HepG2 (cell line): ENCODE results near the gene SUN5. TPM values are rescaled to one million over a fixed set of nuclear protein-coding genes. Genes with fewer than 3 reads are reported as not detected.

ENCODE experiments used
- ATAC-seq: fragments of 200-7000 bp; cut with Tn5 transposase; 3 replicates; pipeline ENCODE4 v1.9.1; 2020; ENCODE audit warnings: mild to moderate bottlenecking, moderate library complexity
- BruUV-seq: library from RNA; stranded (reverse); fragments of 400-500 nt; replicated peaks from 2 replicates; lab custom pipeline; 2021; lab: Mats Ljungman, UMichigan
- CTCF ChIA-PET: fragments of 300-600 bp; formaldehyde crosslinking; extraction: SDS; loops from one replicate; lab custom pipeline; 2021; ENCODE audit warnings: low total read pairs, inconsistent platforms, low intra/inter-chr PET ratio; lab: Yijun Ruan, JAX
- POLR2A ChIA-PET: fragments of 350-600 bp; sonication (Branson Sonifier 250); formaldehyde crosslinking; loops from one replicate; lab custom pipeline; 2020; ENCODE audit warnings: antibody characterized with exemption, inconsistent platforms; lab: Yijun Ruan, JAX
- DNase-seq: peaks from one replicate; pipeline ENCODE4 v3.0.0-alpha.2; 2015; ENCODE audit warnings: low spot score
- FAIRE-seq: peaks from 3 replicates; lab custom pipeline; 2011; peaks lifted over from hg19 to GRCh38; lab: Jason Lieb, UNC
- H2AFZ ChIP-seq: one replicate; pipeline ENCODE4 v1.6.1; 2011; ENCODE audit warnings: low read length, inconsistent platforms
- H3K27ac ChIP-seq: fragments of 300-600 bp; 3 replicates; pipeline ENCODE4 v1.8.0; 2011; ENCODE audit warnings: mixed run types, mild to moderate bottlenecking, mixed read lengths, low read length, inconsistent platforms; ENCODE audit not compliant: insufficient read depth; ENCODE audit errors: extremely low read length
- H3K27me3 ChIP-seq, 2 experiments: fragments of 200-600 bp in 1 of 2; 2 replicates in 1 of 2; 3 replicates in 1 of 2; pipeline versions ENCODE4 v1.6.0 to v1.8.0; 2011; ENCODE audit warnings: low read length in 2 of 2, mild to moderate bottlenecking in 2 of 2, moderate library complexity in 2 of 2, inconsistent platforms in 1 of 2; ENCODE audit not compliant: insufficient read depth in 2 of 2, control insufficient read depth in 1 of 2
- H3K36me3 ChIP-seq, 2 experiments: fragments of 200-600 bp in 1 of 2; replicated peaks in 1 of 2; 2 replicates in 1 of 2; 3 replicates in 1 of 2; pipeline versions ENCODE4 v1.5.1 to v1.8.0; 2011; ENCODE audit warnings: low read length in 2 of 2, inconsistent platforms in 1 of 2; ENCODE audit not compliant: insufficient read depth in 2 of 2, control insufficient read depth in 1 of 2
- H3K4me1 ChIP-seq: 2 replicates; pipeline ENCODE4 v1.5.1; 2012; ENCODE audit warnings: low read length, inconsistent platforms; ENCODE audit not compliant: insufficient read depth
- H3K4me2 ChIP-seq: 2 replicates; pipeline ENCODE4 v1.6.0; 2011; ENCODE audit warnings: low read depth, low read length, inconsistent platforms
- H3K4me3 ChIP-seq, 3 experiments: fragments of 200-600 bp in 1 of 3; sonication (generic), shearing (Covaris generic) in 1 of 3; replicated peaks in 1 of 3; 2 replicates each; pipeline ENCODE4 v1.5.1; 2011 to 2016; ENCODE audit warnings: low read length in 3 of 3, inconsistent platforms in 2 of 3, low read depth in 2 of 3, mild to moderate bottlenecking in 2 of 3, control low read depth in 1 of 3, mixed read lengths in 1 of 3; ENCODE audit not compliant: insufficient read depth in 1 of 3
- H3K79me2 ChIP-seq: one replicate; pipeline ENCODE4 v1.6.1; 2011; ENCODE audit warnings: low read length, inconsistent platforms; ENCODE audit not compliant: insufficient read depth
- H3K9ac ChIP-seq: 2 replicates; pipeline ENCODE4 v1.6.0; 2011; ENCODE audit warnings: mild to moderate bottlenecking, low read depth, low read length, inconsistent platforms; ENCODE audit not compliant: insufficient read depth
- H3K9me3 ChIP-seq: 2 replicates; pipeline ENCODE4 v1.5.1; 2012; ENCODE audit warnings: mild to moderate bottlenecking, low read length
- H4K20me1 ChIP-seq: 2 replicates; pipeline ENCODE4 v1.6.0; 2011; ENCODE audit warnings: inconsistent platforms, mild to moderate bottlenecking, low read length, moderate library complexity; ENCODE audit not compliant: insufficient read depth
- CHD4 ChIP-seq: fragments of 200-600 bp; sonication (generic); IDR thresholded peaks from 2 replicates; pipeline ENCODE4 v1.7.0; 2017; ENCODE audit warnings: mild to moderate bottlenecking, low read length, borderline replicate concordance
- RBFOX2 ChIP-seq: fragments of 200-400 bp; formaldehyde crosslinking; IDR thresholded peaks from 2 replicates; pipeline ENCODE4 v1.6.1; 2017; ENCODE audit warnings: low read depth, mild to moderate bottlenecking, low read length
- ZNF768 ChIP-seq: sonication (generic); formaldehyde crosslinking; IDR thresholded peaks from 2 replicates; pipeline ENCODE4 v1.4.0; 2020; ENCODE audit warnings: missing genetic modification reagents
- WGBS: methylation state at CpG from one replicate; pipeline ENCODE4 v1.1.6; 2017; ENCODE audit warnings: low lambda C conversion rate; 5-methylcytosine and 5-hydroxymethylcytosine counted together
- in situ Hi-C: cut with HindIII; loops from 2 replicates; pipeline ENCODE4 v1.10.0; 2017; ENCODE audit warnings: low pct_unique_long_range_greater_than_20kb; ENCODE audit not compliant: extremely low pct_ligation_motif_present
- intact Hi-C: fragments of 100-400 bp; cut with micrococcal nuclease; formaldehyde crosslinking; loops from one replicate; pipeline ENCODE4 v1.10.0; 2022; ENCODE audit not compliant: unreplicated experiment
- polyA plus RNA-seq, 8 experiments: library from polyadenylated mRNA; depleted of rRNA in 3 of 8; stranded (reverse) in 7 of 8; unstranded in 1 of 8; fragments of >200 nt; fragmentation: Illumina TruSeq in 4 of 8; extraction: Trizol in 4 of 8; gene quantifications; 2 replicates each; pipeline versions ENCODE4 v1.2.1 to v1.2.3, GENCODE V29; 2011 to 2016; ENCODE audit warnings: low read depth in 4 of 8, missing spikeins in 1 of 8, mixed read lengths in 1 of 8; ENCODE audit not compliant: insufficient read depth in 1 of 8
- total RNA-seq, 5 experiments: library from RNA; depleted of rRNA; stranded (reverse); fragments of >200 nt; fragmentation: Illumina TruSeq; extraction: Trizol; gene quantifications; 2 replicates each; pipeline ENCODE4 v1.2.3, GENCODE V29; 2016; ENCODE audit warnings: low read depth in 1 of 5

SUN5 gene
- total and polyA plus RNA-seq, 2 of the 13 experiments (the other 11 are each of a cell fraction or from before 2014, with no cell fraction given): not detected

- no peak for ATAC-seq
- Histone ChIP-seq H3K4me3 (no peak overlapping the region), H3K4me2 (no peak overlapping the region), H3K4me1 (peaks cover 26% of the 10 kb centered on the region), H3K9ac (no peak overlapping the region), H3K36me3 (no peaks in the 10 kb centered on the region), H3K9me3 (no peaks in the 10 kb centered on the region), H3K27ac (no peak overlapping the region), H3K79me2 (no peaks in the 10 kb centered on the region), H2AFZ (no peak overlapping the region), H4K20me1 (no peaks in the 10 kb centered on the region), H3K27me3 (peaks cover 1 to 48% of the 10 kb centered on the region in 2 experiments; a peak in 4 of 5 replicates)
- 47% methylated on average over 19 of the region's 19 CpGs for WGBS
- ChIA-PET CTCF (no interaction called here), POLR2A (no interaction called here)
- BruUV-seq: no TSS peak
- no peak for DNase-seq
- no peak for FAIRE-seq
- no peak for TF ChIP-seq CHD4
- TF ChIP-seq ZNF768: 0 out of 2 replicates have a peak, but pooled peaks have one; percentile 23
- intact Hi-C loops: no loop called here
- in situ Hi-C loops: no loop called here
Measured at GRCh38 chr20:32968478-32969241, 35.6 kb downstream of the SUN5 start.

DNA sequence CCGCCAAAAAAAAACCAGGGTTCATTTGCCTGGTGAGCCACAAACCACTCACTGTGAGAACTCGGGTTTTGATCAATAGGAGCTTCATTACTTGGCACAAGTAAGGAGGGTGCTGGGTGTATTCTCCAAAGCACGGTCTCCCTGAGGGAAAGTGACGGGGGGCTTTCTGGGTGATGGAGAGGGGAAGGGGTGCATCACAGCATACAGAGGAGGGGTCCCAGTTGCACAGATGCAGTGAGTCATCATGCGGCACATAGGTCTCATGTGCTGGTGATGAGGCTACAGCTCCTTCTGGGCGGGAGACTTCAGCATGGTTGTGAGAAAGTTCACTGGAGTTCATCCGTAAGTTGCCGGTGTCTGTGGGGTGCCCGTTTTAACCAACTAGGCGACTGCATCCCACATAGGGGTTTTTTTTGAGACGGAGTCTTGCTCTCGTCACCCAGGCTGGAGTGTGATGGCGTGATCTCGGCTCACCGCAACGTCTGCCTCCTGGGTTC, 36.2 kb downstream of the SUN5 start:
- Histone ChIP-seq H3K9ac (no peak overlapping the region), H3K4me1 (peaks cover 21% of the 10 kb centered on the region), H3K9me3 (no peaks in the 10 kb centered on the region), H3K79me2 (no peaks in the 10 kb centered on the region), H3K4me3 (no peak overlapping the region), H3K4me2 (no peak overlapping the region), H2AFZ (no peak overlapping the region), H3K36me3 (no peaks in the 10 kb centered on the region), H4K20me1 (no peaks in the 10 kb centered on the region), H3K27me3 (peaks cover 3 to 54% of the 10 kb centered on the region in 2 experiments; a peak in 4 of 5 replicates), H3K27ac (no peak overlapping the region)
- no TSS peak for BruUV-seq
- FAIRE-seq (no peak), ATAC-seq (no peak), DNase-seq (no peak)
- TF ChIP-seq RBFOX2: no peak
- ChIA-PET POLR2A (no interaction called here), CTCF (no interaction called here)
- intact Hi-C loops (no loop called here), in situ Hi-C loops (no loop called here)
- 60% methylated on average over 16 of the region's 16 CpGs for WGBS
